G401.6 (cell line): ENCODE results near the gene GFER.
A peak's percentile ranks its signal among the peaks of the same experiment; 100 is the strongest.

Experiments
- FAIRE-seq: peaks from 2 replicates; lab custom pipeline; 2012; peaks lifted over from hg19 to GRCh38; lab: Jason Lieb, UNC

The GFER gene

GRCh38 chr16:1990351-1991134 is 6.5 kb downstream of the GFER start:
- FAIRE-seq, result no peak

GRCh38 chr16:1991135-1991551 is 7.2 kb downstream of the GFER start:
- no peak for FAIRE-seq

- no peak for FAIRE-seq
Measured at GRCh38 chr16:1991588-1991947, 7.6 kb downstream of the GFER start.

GRCh38 chr16:1991948-1992703 is 8.1 kb downstream of the GFER start:
- no peak for FAIRE-seq

GRCh38 chr16:1992704-1993317 is 8.8 kb downstream of the GFER start:
- FAIRE-seq, result no peak

- peak; percentile 27 for FAIRE-seq
Measured at GRCh38 chr16:1993731-1994131, 9.7 kb downstream of the GFER start.

GRCh38 chr16:1997494-1998359 is 13.7 kb downstream of the GFER start:
- no peak for FAIRE-seq

GRCh38 chr16:1998360-1998835 is 14.4 kb downstream of the GFER start:
- no peak for FAIRE-seq

GRCh38 chr16:1998852-1999801 is 15.1 kb downstream of the GFER start:
- FAIRE-seq, result no peak

GRCh38 chr16:1999866-2000514 is 16.0 kb downstream of the GFER start:
- FAIRE-seq, result no peak

GRCh38 chr16:2001035-2001434 is 17.0 kb downstream of the GFER start:
- no peak for FAIRE-seq

- FAIRE-seq, result no peak
Measured at GRCh38 chr16:2001456-2002355, 17.7 kb downstream of the GFER start.

- FAIRE-seq, result no peak
Measured at GRCh38 chr16:2002406-2003230, 18.6 kb downstream of the GFER start.

- FAIRE-seq, result no peak
Measured at GRCh38 chr16:2003231-2003826, 19.3 kb downstream of the GFER start.

GRCh38 chr16:2003827-2004641 is 20.0 kb downstream of the GFER start:
- FAIRE-seq, result peak; percentile 94

GRCh38 chr16:2004795-2005517 is 21.0 kb downstream of the GFER start:
- FAIRE-seq, result no peak
